AG09309 (cell line): Measurements from ENCODE around the gene SRD5A3.

ENCODE experiments used
- DNase-seq: peaks from one replicate; pipeline ENCODE4 v3.0.0-alpha.2; 2010; ENCODE audit warnings: low read depth
- H3K4me3 ChIP-seq: 2 replicates; pipeline ENCODE4 v1.5.1; 2011; ENCODE audit warnings: mild to moderate bottlenecking, low read depth, low read length, moderate library complexity; ENCODE audit not compliant: control insufficient read depth
- TF ChIP-seq, protein P1 (sequence below): IDR thresholded peaks from 2 replicates; pipeline ENCODE4 v1.5.1; 2011; ENCODE audit warnings: mild to moderate bottlenecking, low read depth, low read length, inconsistent platforms; ENCODE audit not compliant: insufficient read depth, control insufficient read depth; ENCODE audit errors: missing control alignments

The SRD5A3 gene

DNA sequence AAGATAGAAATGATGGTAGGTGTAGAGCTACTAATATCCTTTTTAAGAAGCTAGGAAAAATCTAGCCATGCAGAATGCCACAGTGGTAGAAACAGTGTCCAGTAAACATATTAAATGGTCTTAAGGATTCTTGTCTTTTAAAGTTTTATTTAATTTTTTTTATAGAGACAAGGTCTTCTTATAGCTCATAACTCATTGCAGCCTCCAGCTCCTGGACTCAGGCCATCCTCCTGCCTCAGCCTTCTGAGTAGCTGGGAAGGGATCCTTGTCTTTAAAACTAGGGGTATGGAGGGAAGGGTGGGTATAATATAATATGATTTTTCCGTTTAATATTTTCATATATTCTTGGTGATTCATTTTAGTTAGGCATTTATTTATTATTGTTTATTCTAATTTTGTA lies 53.5 kb downstream of the SRD5A3 start:
- TF ChIP-seq, protein P1, sequence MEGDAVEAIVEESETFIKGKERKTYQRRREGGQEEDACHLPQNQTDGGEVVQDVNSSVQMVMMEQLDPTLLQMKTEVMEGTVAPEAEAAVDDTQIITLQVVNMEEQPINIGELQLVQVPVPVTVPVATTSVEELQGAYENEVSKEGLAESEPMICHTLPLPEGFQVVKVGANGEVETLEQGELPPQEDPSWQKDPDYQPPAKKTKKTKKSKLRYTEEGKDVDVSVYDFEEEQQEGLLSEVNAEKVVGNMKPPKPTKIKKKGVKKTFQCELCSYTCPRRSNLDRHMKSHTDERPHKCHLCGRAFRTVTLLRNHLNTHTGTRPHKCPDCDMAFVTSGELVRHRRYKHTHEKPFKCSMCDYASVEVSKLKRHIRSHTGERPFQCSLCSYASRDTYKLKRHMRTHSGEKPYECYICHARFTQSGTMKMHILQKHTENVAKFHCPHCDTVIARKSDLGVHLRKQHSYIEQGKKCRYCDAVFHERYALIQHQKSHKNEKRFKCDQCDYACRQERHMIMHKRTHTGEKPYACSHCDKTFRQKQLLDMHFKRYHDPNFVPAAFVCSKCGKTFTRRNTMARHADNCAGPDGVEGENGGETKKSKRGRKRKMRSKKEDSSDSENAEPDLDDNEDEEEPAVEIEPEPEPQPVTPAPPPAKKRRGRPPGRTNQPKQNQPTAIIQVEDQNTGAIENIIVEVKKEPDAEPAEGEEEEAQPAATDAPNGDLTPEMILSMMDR: no peak
- H3K4me3 ChIP-seq: no peak overlapping the region
- no peak for DNase-seq

DNA sequence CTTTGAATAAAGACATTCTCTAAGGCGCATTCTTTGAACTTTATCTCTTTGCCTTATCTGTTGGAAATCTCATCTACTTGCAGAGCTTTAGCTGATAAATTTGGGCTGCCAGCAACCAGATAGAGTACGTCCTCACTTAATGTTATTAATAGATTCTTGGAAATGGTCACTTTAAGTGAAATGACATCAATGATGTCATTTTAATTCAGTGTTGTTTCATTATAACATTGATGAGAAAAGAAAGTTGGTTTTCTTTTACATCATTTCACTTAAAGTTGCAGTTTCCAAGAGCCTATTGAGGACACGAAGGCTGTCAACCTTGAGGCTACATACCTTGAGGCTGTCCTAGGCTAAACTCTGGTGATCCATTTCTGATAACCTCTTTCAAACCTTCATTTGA lies 59.0 kb downstream of the SRD5A3 start:
- TF ChIP-seq, protein P1: no peak
- DNase-seq: no peak
- no peak overlapping the region for H3K4me3 ChIP-seq

DNA sequence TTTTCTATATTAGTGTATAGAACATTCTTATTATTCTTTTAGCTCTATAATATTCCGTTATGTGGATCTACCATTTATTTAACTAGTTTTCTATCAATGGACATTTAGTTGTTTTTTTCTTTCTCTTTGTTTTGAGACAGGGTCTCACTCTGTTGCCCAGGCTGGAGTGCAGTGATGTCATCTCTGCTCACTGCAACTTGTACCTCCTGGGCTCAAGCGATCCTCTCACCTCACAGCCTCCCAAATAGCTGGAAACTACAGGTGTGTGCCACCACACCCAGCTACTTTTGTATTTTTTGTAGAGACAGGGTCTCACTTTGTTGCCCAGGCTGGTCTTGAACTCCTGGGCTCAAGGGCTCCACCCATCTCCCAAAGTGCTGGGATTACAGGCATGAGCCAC lies 60.5 kb downstream of the SRD5A3 start:
- no peak for DNase-seq
- no peak overlapping the region for H3K4me3 ChIP-seq
- TF ChIP-seq, protein P1: no peak

DNA sequence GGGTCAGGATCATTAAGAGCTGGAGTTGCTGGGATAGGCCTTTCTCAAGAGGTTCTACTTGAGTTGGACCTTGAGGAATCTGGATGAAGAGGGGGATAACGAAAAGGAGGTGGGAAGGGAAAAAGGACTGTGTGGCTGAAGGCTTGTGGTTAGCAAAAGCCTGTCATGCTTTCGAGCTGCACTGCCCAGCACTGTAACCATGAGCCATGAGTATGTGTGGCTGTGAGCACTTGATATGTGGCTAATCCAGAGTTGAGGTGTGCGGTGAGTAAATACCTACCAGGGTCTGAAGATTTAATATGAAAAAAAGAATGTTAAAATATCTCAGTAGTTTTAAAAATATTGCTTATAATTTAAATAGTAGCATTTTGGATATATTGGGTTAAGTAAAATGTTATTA lies 61.1 kb downstream of the SRD5A3 start:
- TF ChIP-seq, protein P1: no peak
- DNase-seq: no peak
- H3K4me3 ChIP-seq: no peak overlapping the region

DNA sequence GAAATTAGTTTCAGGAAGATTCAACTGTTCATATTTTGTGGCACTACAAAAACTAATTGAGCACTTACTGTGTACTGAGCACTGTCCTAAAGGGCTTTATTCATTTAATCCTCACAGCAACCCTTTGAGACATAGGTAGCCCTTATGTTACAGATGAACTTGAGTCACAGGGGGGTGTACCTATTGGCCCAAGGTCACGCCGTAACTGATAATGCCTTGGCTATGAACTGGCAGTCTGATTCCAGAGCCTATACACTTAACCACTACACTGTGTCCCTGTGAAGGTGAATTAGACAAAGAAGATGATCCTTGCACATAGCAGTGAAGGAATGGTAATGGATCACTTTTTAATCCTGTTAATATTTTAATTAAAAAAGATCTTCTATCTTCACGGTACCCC lies 61.7 kb downstream of the SRD5A3 start:
- TF ChIP-seq, protein P1: no peak
- H3K4me3 ChIP-seq: no peak overlapping the region
- DNase-seq: no peak

DNA sequence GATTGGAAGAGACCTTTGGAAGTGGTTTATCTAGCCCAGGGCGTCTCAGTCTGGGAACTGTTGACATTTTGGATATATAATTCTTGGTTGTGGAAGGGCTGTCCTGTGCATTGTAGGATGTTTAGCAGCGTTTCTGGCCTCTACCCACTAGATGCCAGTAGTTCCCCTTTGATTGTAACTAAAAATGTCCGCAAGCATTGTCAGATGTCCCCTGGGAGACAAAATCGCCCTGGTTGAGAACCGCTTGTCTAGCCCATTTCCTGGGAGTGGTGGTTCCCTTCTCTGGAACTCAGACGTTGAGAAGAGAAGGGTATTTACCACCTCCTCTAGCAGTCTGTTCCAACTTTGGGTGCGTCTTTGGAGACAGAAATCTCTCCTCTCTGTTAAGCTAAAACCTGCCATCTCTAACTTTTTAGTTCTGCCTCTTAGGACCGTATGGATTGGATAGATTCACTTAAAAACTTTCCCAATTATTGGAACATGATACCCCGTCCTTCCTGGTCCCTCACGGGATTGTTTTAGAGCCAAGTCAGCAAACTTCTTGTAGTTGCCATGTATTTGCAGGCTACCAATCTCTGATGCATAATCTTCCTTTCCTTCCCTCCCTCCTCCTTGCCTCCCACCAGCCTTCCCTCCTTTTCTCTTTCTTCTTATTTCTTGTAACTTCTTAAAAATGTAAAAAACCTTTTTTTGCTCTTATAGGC lies 63.6 kb downstream of the SRD5A3 start:
- no peak overlapping the region for H3K4me3 ChIP-seq
- TF ChIP-seq, protein P1: peak; percentile 41
- no peak for DNase-seq
